Endothelial cell of umbilical vein (primary cell): Measurements from ENCODE around the gene PRKCI. TPM values are rescaled to one million over a fixed set of nuclear protein-coding genes. Genes with fewer than 3 reads are reported as not detected.

Experiments
- BruUV-seq: library from RNA; stranded (reverse); fragments of 400-500 nt; replicated peaks from 2 replicates; lab custom pipeline; 2021; lab: Mats Ljungman, UMichigan
- CTCF ChIA-PET: fragments of 300-600, 350-600 bp; sonication (Branson Sonifier 250); formaldehyde crosslinking; loops from one replicate; lab custom pipeline; 2021; ENCODE audit warnings: antibody characterized with exemption, inconsistent platforms; lab: Charles Lee
- POLR2A ChIA-PET: fragments of 300-600, 350-600 bp; sonication (Branson Sonifier 250); formaldehyde crosslinking; loops from one replicate; lab custom pipeline; 2021; ENCODE audit warnings: antibody characterized with exemption, inconsistent platforms; lab: Charles Lee
- DNase-seq: peaks from one replicate; pipeline ENCODE4 v3.0.0-alpha.2; 2011; ENCODE audit warnings: low read depth, low spot score
- FAIRE-seq: peaks from 2 replicates; lab custom pipeline; 2011; peaks lifted over from hg19 to GRCh38; lab: Jason Lieb, UNC
- H2AFZ ChIP-seq: 2 replicates; pipeline ENCODE4 v1.6.0; 2012; ENCODE audit warnings: low read depth, low read length, control low read depth, inconsistent platforms
- H3K27ac ChIP-seq: 2 replicates; pipeline ENCODE4 v1.5.1; 2011; ENCODE audit warnings: low read depth, mild to moderate bottlenecking, control low read depth, low read length, moderate library complexity; ENCODE audit not compliant: insufficient read depth
- H3K27me3 ChIP-seq, 2 experiments: 2 replicates each; pipeline versions ENCODE4 v1.6.0 to v1.6.1; 2011; ENCODE audit warnings: low read length in 2 of 2, mixed read lengths in 1 of 2; ENCODE audit not compliant: control insufficient read depth in 2 of 2, insufficient read depth in 2 of 2
- H3K36me3 ChIP-seq, 2 experiments: 2 replicates in 1 of 2; 3 replicates in 1 of 2; pipeline ENCODE4 v1.5.1; 2011; ENCODE audit warnings: low read length in 2 of 2, mild to moderate bottlenecking in 1 of 2, moderate library complexity in 1 of 2; ENCODE audit not compliant: control insufficient read depth in 2 of 2, insufficient read depth in 2 of 2; ENCODE audit errors: extremely low read depth in 1 of 2
- H3K4me1 ChIP-seq: 3 replicates; pipeline ENCODE4 v1.5.1; 2011; ENCODE audit warnings: mild to moderate bottlenecking, low read length; ENCODE audit not compliant: control insufficient read depth, insufficient read depth; ENCODE audit errors: extremely low read depth
- H3K4me2 ChIP-seq: 2 replicates; pipeline ENCODE4 v1.6.1; 2011; ENCODE audit warnings: low read length, control low read depth, mixed read lengths; ENCODE audit not compliant: insufficient read depth
- H3K4me3 ChIP-seq, 3 experiments: fragments of 200-600 bp in 1 of 3; sonication (generic), shearing (Covaris generic) in 1 of 3; replicated peaks in 1 of 3; 2 replicates each; pipeline ENCODE4 v1.5.1; 2011 to 2016; ENCODE audit warnings: control low read depth in 3 of 3, low read length in 3 of 3, mild to moderate bottlenecking in 2 of 3, inconsistent platforms in 1 of 3, low read depth in 1 of 3, moderate library complexity in 1 of 3; ENCODE audit not compliant: insufficient read depth in 1 of 3
- H3K79me2 ChIP-seq: 2 replicates; pipeline ENCODE4 v1.6.0; 2012; ENCODE audit warnings: low read length, inconsistent platforms; ENCODE audit not compliant: control insufficient read depth, insufficient read depth
- H3K9ac ChIP-seq: replicated peaks from 2 replicates; pipeline ENCODE3; 2011; ENCODE audit warnings: low read length, control low read depth; ENCODE audit not compliant: insufficient read depth; ENCODE audit errors: extremely low read depth
- H3K9me1 ChIP-seq: replicated peaks from 3 replicates; pipeline ENCODE4 v1.6.0; 2011; ENCODE audit warnings: mild to moderate bottlenecking, low read length; ENCODE audit not compliant: control insufficient read depth, insufficient read depth; ENCODE audit errors: extremely low read depth
- H3K9me3 ChIP-seq: replicated peaks from 2 replicates; pipeline ENCODE4 v1.5.1; 2012; ENCODE audit warnings: low read length, inconsistent platforms; ENCODE audit not compliant: control insufficient read depth, insufficient read depth
- H4K20me1 ChIP-seq: replicated peaks from 2 replicates; pipeline ENCODE3; 2011; ENCODE audit warnings: mild to moderate bottlenecking, low read length; ENCODE audit not compliant: control insufficient read depth, insufficient read depth; ENCODE audit errors: extremely low read depth
- CTCF ChIP-seq, 2 donors: IDR thresholded peaks; 1 replicate in 1 of 2; 2 replicates in 1 of 2; pipeline ENCODE4 v1.5.1; 2011; ENCODE audit warnings: low read length in 2 of 2, mild to moderate bottlenecking in 2 of 2, moderate library complexity in 2 of 2, control low read depth in 1 of 2, inconsistent platforms in 1 of 2, low read depth in 1 of 2; ENCODE audit not compliant: insufficient read depth in 1 of 2; ENCODE audit errors: extremely low read depth in 1 of 2
- EZH2 ChIP-seq: IDR thresholded peaks from 2 replicates; pipeline ENCODE4 v1.6.1; 2012; ENCODE audit warnings: borderline replicate concordance, low read depth, mild to moderate bottlenecking, moderate library complexity, low read length, inconsistent platforms; ENCODE audit not compliant: severe bottlenecking
- FOS ChIP-seq: IDR thresholded peaks from 2 replicates; pipeline ENCODE4 v1.6.1; 2011; ENCODE audit warnings: mild to moderate bottlenecking, low read length, moderate library complexity, borderline replicate concordance; ENCODE audit not compliant: insufficient read depth
- GATA2 ChIP-seq: IDR thresholded peaks from 2 replicates; pipeline ENCODE4 v1.7.0; 2011; ENCODE audit warnings: low read depth, mild to moderate bottlenecking, moderate library complexity, mixed read lengths, low read length; ENCODE audit not compliant: insufficient read length, insufficient read depth
- JUN ChIP-seq: IDR thresholded peaks from 2 replicates; pipeline ENCODE4 v1.6.1; 2011; ENCODE audit warnings: borderline replicate concordance, low read depth; ENCODE audit not compliant: insufficient read length, insufficient read depth
- MAX ChIP-seq: IDR thresholded peaks from 2 replicates; pipeline ENCODE4 v1.6.1; 2011; ENCODE audit not compliant: insufficient read depth, insufficient read length
- MYC ChIP-seq: IDR thresholded peaks from one replicate; pipeline ENCODE4 v1.6.1; 2011; ENCODE audit warnings: mild to moderate bottlenecking, low read depth, low read length
- POLR2A ChIP-seq: IDR thresholded peaks from 2 replicates; pipeline ENCODE4 v1.6.1; 2012; ENCODE audit warnings: low read depth, mild to moderate bottlenecking, control low read depth, low read length
- POLR2AphosphoS5 ChIP-seq: IDR thresholded peaks from 2 replicates; pipeline ENCODE4 v1.6.1; 2012; ENCODE audit warnings: low read depth, mild to moderate bottlenecking, control low read depth, low read length, moderate library complexity; ENCODE audit not compliant: insufficient read depth
- dilution Hi-C: fragments of 300-500 bp; cut with MboI; formaldehyde crosslinking; loops from one replicate; pipeline ENCODE4 v1.15.0; 2019; ENCODE audit warnings: low sequenced_read_pairs; ENCODE audit not compliant: extremely low pct_ligation_motif_present
- intact Hi-C: fragments of 100-400 bp; cut with micrococcal nuclease; formaldehyde crosslinking; loops from one replicate; pipeline ENCODE4 v1.10.0; 2022
- polyA plus RNA-seq, 4 experiments: library from polyadenylated mRNA; depleted of rRNA in 3 of 4; stranded (reverse) in 3 of 4; unstranded in 1 of 4; fragments of >200 nt; gene quantifications; 2 replicates each; pipeline versions ENCODE4 v1.2.1 to v1.2.3, GENCODE V29; 2011 to 2012; ENCODE audit warnings: missing spikeins in 1 of 4
- total RNA-seq: library from RNA; stranded (reverse); gene quantifications from 2 replicates; pipeline ENCODE4 v1.2.3, GENCODE V29; 2021

The PRKCI gene
- total and polyA plus RNA-seq, 2 donors (not counting 3 experiments of a cell fraction or from before 2014, with no cell fraction given): 7.1 to 23.9 TPM

GRCh38 chr3:170302008-170302407 is 79.8 kb downstream of the PRKCI start:
- dilution Hi-C loops (no loop called here), intact Hi-C loops (loop anchor here (10.0 kb wide), 1 partner anchor 543 kb away; no protein-coding TSS in a partner anchor)
- POLR2A ChIA-PET: no interaction called here
- no TSS peak for BruUV-seq
- Histone ChIP-seq H3K36me3 (peaks cover 0 to 8% of the 10 kb centered on the region in 2 experiments), H3K4me3 (no peak overlapping the region), H3K9ac (no peak overlapping the region), H3K27ac (no peak overlapping the region), H3K9me1 (no peaks in the 10 kb centered on the region), H3K4me1 (no peaks in the 10 kb centered on the region), H3K27me3 (no peaks in the 10 kb centered on the region), H3K9me3 (no peaks in the 10 kb centered on the region), H2AFZ (no peak overlapping the region), H3K79me2 (no peaks in the 10 kb centered on the region), H4K20me1 (no peaks in the 10 kb centered on the region), H3K4me2 (no peak overlapping the region)
- DNase-seq (no peak), FAIRE-seq (no peak)
- no peak for TF ChIP-seq POLR2A
- TF ChIP-seq CTCF (IDR thresholded peaks at IDR 0.05; ENCODE audit: extremely low read depth in 1 of 2, insufficient read depth in 1 of 2, low read depth in 1 of 2, low read length in 2 of 2): no peak
- TF ChIP-seq JUN: no peak
- no peak for TF ChIP-seq GATA2
- TF ChIP-seq MYC: no peak
- CTCF ChIA-PET: no interaction called here

GRCh38 chr3:170306015-170306414 is 83.8 kb downstream of the PRKCI start:
- DNase-seq (no peak), FAIRE-seq (no peak)
- H3K9me3 ChIP-seq: no peaks in the 10 kb centered on the region
- no TSS peak for BruUV-seq
- H3K4me2 ChIP-seq: no peak overlapping the region
- dilution Hi-C loops (no loop called here), intact Hi-C loops (loop anchor here (10.0 kb wide), 1 partner anchor 539 kb away; no protein-coding TSS in a partner anchor)
- TF ChIP-seq MAX (no peak), POLR2AphosphoS5 (no peak), POLR2A (no peak), CTCF (IDR thresholded peaks at IDR 0.05; ENCODE audit: extremely low read depth in 1 of 2, insufficient read depth in 1 of 2, low read depth in 1 of 2, low read length in 2 of 2) (no peak), JUN (no peak), EZH2 (no peak), MYC (no peak), GATA2 (no peak), FOS (no peak)
- H4K20me1 ChIP-seq: no peaks in the 10 kb centered on the region
- POLR2A ChIA-PET: no interaction called here
- no peak overlapping the region for H3K27ac ChIP-seq
- H3K9me1 ChIP-seq: no peaks in the 10 kb centered on the region
- no peaks in the 10 kb centered on the region for H3K27me3 ChIP-seq
- CTCF ChIA-PET: interaction anchor here (1.5 to 5.0 kb wide), 2 partner anchors 55 to 106 kb away, joined by 3 to 56 read pairs; no protein-coding TSS in a partner anchor
- H3K9ac ChIP-seq: no peak overlapping the region
- H3K4me3 ChIP-seq: no peak overlapping the region
- H3K4me1 ChIP-seq: peaks cover 7% of the 10 kb centered on the region
- H2AFZ ChIP-seq: no peak overlapping the region
- no peaks in the 10 kb centered on the region for H3K79me2 ChIP-seq
- peaks cover 0 to 8% of the 10 kb centered on the region in 2 experiments for H3K36me3 ChIP-seq
